ENCODE results near the gene PLEKHM2. TPM values are rescaled to one million over a fixed set of nuclear protein-coding genes. Genes with fewer than 3 reads are reported as not detected.

Gene PLEKHM2
- total and polyA plus RNA-seq, 2 of the 4 experiments (the other 2 are of a cell fraction) = 24.7 to 48.0 TPM

DNA sequence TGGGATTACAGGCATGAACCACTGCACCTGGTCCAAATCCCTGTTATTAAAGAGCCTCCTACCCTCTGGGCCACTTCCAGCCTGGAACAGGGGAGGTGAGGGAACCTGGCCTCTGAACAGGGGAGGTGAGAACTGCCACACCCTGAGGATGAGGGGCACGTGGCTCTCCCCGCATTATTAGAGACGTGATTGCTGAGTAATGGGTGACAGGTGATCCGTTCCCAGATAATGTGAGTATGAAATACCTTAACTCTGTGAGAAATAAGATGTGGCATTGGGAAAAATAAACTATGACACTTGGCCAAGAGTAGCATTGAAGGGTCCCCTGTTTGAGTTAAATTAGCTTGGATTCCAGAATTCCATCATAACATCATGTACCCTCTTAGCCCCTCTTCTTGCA lies 38.3 kb downstream of the PLEKHM2 start:
- CTCF ChIA-PET = interaction anchor here (0.6 kb wide), 2 partner anchors 110 to 144 kb away, joined by 3 read pairs; no protein-coding TSS in a partner anchor
- ATAC-seq (ENCODE audit: low read depth) = no peak
- Histone ChIP-seq H4K8ac (ENCODE audit: low read depth in 2 of 2, low read length in 2 of 2) (no peak overlapping the region), H2AFZ (replicated peaks; ENCODE audit: low read length, poor library complexity) (no peak overlapping the region), H2BK5ac (ENCODE audit: low read depth, low read length, poor library complexity, severe bottlenecking) (no peak overlapping the region), H3K79me1 (ENCODE audit: low read depth in 1 of 2, low read length in 2 of 2) (peaks cover 9 to 21% of the 10 kb centered on the region in 2 experiments; a peak in 2 of 4 replicates), H3K56ac (ENCODE audit: extremely low read depth, insufficient read depth, low read length) (no peak overlapping the region), H3K9ac (ENCODE audit: low read depth, low read length) (no peak overlapping the region), H3K4me1 (ENCODE audit: control insufficient read depth, insufficient read depth, low read length) (no peaks in the 10 kb centered on the region), H3K4me2 (ENCODE audit: low read depth, low read length) (no peak overlapping the region), H3K14ac (replicated peaks; ENCODE audit: low read depth, low read length) (no peak overlapping the region), H4K91ac (ENCODE audit: insufficient read depth, low read depth, low read length) (no peak overlapping the region), H2BK15ac (ENCODE audit: low read depth, low read length) (no peak overlapping the region), H3K36me3 (ENCODE audit: control insufficient read depth, insufficient read depth, low read length) (peaks cover 75% of the 10 kb centered on the region), H2BK120ac (ENCODE audit: low read depth, low read length) (no peak overlapping the region), H3K4me3 (ENCODE audit: insufficient read depth, low read depth, low read length) (no peak overlapping the region), H2AK9ac (replicated peaks; ENCODE audit: low read depth, low read length, poor library complexity) (no peak overlapping the region), H3K23ac (ENCODE audit: low read depth, low read length) (no peak overlapping the region), H4K5ac (ENCODE audit: low read depth, low read length) (no peak overlapping the region), H3K4ac (ENCODE audit: low read depth, low read length) (no peak overlapping the region), H3K27ac (ENCODE audit: insufficient read depth, low read length) (no peak overlapping the region), H3K9me1 (ENCODE audit: insufficient read depth, low read length) (no peaks in the 10 kb centered on the region), H4K20me1 (ENCODE audit: insufficient read depth, low read length) (0 out of 2 replicates have a peak, but pooled peaks cover 5% of the 10 kb centered on the region), H2AK5ac (ENCODE audit: low read depth, low read length) (no peak overlapping the region), H3K9me3 (ENCODE audit: control insufficient read depth, insufficient read depth, low read length) (no peaks in the 10 kb centered on the region), H3K27me3 (ENCODE audit: control insufficient read depth, insufficient read depth, low read length) (no peaks in the 10 kb centered on the region), H2BK20ac (ENCODE audit: low read depth, low read length) (no peak overlapping the region), H3K18ac (ENCODE audit: low read depth, low read length) (no peak overlapping the region)
- no peak for DNase-seq
- BruUV-seq (replicated peaks) = no TSS peak
- POLR2A ChIA-PET (ENCODE audit: unreplicated experiment) = no interaction called here
- WGBS, 2 experiments (ENCODE audit: extremely low coverage in 2 of 2, insufficient read length in 1 of 2) = 70% methylated on average over 2 of the region's 4 CpGs; no CpG with 5 or more reads in 1 of the 2 experiments
- in situ Hi-C loops (cut with MboI; ENCODE audit: low sequenced_read_pairs) (no loop called here), dilution Hi-C loops (cut with HindIII; ENCODE audit: low sequenced_read_pairs, unreplicated experiment) (no loop called here), intact Hi-C loops (cut with micrococcal nuclease) (no loop called here)
- TF ChIP-seq, protein P1, sequence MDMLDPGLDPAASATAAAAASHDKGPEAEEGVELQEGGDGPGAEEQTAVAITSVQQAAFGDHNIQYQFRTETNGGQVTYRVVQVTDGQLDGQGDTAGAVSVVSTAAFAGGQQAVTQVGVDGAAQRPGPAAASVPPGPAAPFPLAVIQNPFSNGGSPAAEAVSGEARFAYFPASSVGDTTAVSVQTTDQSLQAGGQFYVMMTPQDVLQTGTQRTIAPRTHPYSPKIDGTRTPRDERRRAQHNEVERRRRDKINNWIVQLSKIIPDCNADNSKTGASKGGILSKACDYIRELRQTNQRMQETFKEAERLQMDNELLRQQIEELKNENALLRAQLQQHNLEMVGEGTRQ (IDR thresholded peaks at IDR 0.05; ENCODE audit: low read depth, low read length) = no peak
- TF ChIP-seq FOS (IDR thresholded peaks at IDR 0.05; ENCODE audit: low read depth, low read length) = no peak

All from IMR-90 (cell line).